HG03066 (cell line): ENCODE results near the gene TAF15.

Experiments used
- ATAC-seq: cut with Tn5 transposase; IDR thresholded peaks from one replicate; pipeline ENCODE4 v1.9.1; 2021; ENCODE audit warnings: low read depth; ENCODE audit not compliant: unreplicated experiment

The TAF15 gene

GRCh38 chr17:35895636-35896587, 86.6 kb downstream of the TAF15 start:
- ATAC-seq, result peak; percentile 60
